ENCODE results near the gene CHST8.

The CHST8 gene

GRCh38 chr19:33664744-33665143 is 43.0 kb downstream of the CHST8 start:
- 100% methylated on average over 2 of the region's 5 CpGs for WGBS (ENCODE audit: insufficient coverage)
- CTCF ChIA-PET, result no interaction called here

GRCh38 chr19:33665776-33666595 is 44.2 kb downstream of the CHST8 start:
- no peak for DNase-seq
- Histone ChIP-seq H3K36me3 (ENCODE audit: control insufficient read depth in 4 of 4, insufficient read depth in 4 of 4, low read length in 3 of 4) (no peaks in the 10 kb centered on the region), H3K27me3 (replicated peaks in 2 of 5; ENCODE audit: control insufficient read depth in 4 of 5, insufficient read depth in 5 of 5, low read length in 4 of 5) (peaks cover 0 to 19% (median 0%) of the 10 kb centered on the region in 5 experiments), H3K4me1 (ENCODE audit: control extremely low read depth in 1 of 4, control insufficient read depth in 4 of 4, insufficient read depth in 4 of 4, low read length in 3 of 4) (no peaks in the 10 kb centered on the region), H3K27ac (ENCODE audit: insufficient read depth in 1 of 2, low read depth in 1 of 2, low read length in 2 of 2, poor library complexity in 1 of 2, severe bottlenecking in 2 of 2) (no peak overlapping the region), H3K9me3 (ENCODE audit: control extremely low read depth in 1 of 5, control insufficient read depth in 4 of 5, insufficient read depth in 2 of 5, low read depth in 1 of 5, low read length in 4 of 5) (no peaks in the 10 kb centered on the region), H3K4me3 (ENCODE audit: control insufficient read depth in 1 of 7, extremely low read depth in 1 of 7, insufficient read depth in 4 of 7, low read depth in 2 of 7, low read length in 6 of 7) (no peak overlapping the region)
- CTCF ChIA-PET, result no interaction called here
- 87% methylated on average over 20 of the region's 22 CpGs for WGBS (ENCODE audit: insufficient coverage)
- POLR2A ChIA-PET, result no interaction called here

More at GRCh38 chr19:33664744-33665143, 43.0 kb downstream of the CHST8 start:
- Histone ChIP-seq H3K9me3 (ENCODE audit: control extremely low read depth in 1 of 5, control insufficient read depth in 4 of 5, insufficient read depth in 2 of 5, low read depth in 1 of 5, low read length in 4 of 5) (no peaks in the 10 kb centered on the region), H3K27ac (ENCODE audit: insufficient read depth in 1 of 2, low read depth in 1 of 2, low read length in 2 of 2, poor library complexity in 1 of 2, severe bottlenecking in 2 of 2) (no peak overlapping the region), H3K4me1 (ENCODE audit: control extremely low read depth in 1 of 4, control insufficient read depth in 4 of 4, insufficient read depth in 4 of 4, low read length in 3 of 4) (no peaks in the 10 kb centered on the region), H3K27me3 (replicated peaks in 2 of 5; ENCODE audit: control insufficient read depth in 4 of 5, insufficient read depth in 5 of 5, low read length in 4 of 5) (peaks cover 0 to 14% (median 2%) of the 10 kb centered on the region in 5 experiments), H3K4me3 (ENCODE audit: control insufficient read depth in 1 of 7, extremely low read depth in 1 of 7, insufficient read depth in 4 of 7, low read depth in 2 of 7, low read length in 6 of 7) (no peak overlapping the region), H3K36me3 (ENCODE audit: control insufficient read depth in 4 of 4, insufficient read depth in 4 of 4, low read length in 3 of 4) (no peaks in the 10 kb centered on the region)
- POLR2A ChIA-PET, result no interaction called here
- no peak for DNase-seq

GRCh38 chr19:33667141-33667650 is 45.4 kb downstream of the CHST8 start:
- Histone ChIP-seq H3K27me3 (replicated peaks in 2 of 5; ENCODE audit: control insufficient read depth in 4 of 5, insufficient read depth in 5 of 5, low read length in 4 of 5) (peaks cover 0 to 23% (median 0%) of the 10 kb centered on the region in 5 experiments), H3K9me3 (ENCODE audit: control extremely low read depth in 1 of 5, control insufficient read depth in 4 of 5, insufficient read depth in 2 of 5, low read depth in 1 of 5, low read length in 4 of 5) (no peaks in the 10 kb centered on the region), H3K4me3 (ENCODE audit: control insufficient read depth in 1 of 7, extremely low read depth in 1 of 7, insufficient read depth in 4 of 7, low read depth in 2 of 7, low read length in 6 of 7) (no peak overlapping the region), H3K27ac (ENCODE audit: insufficient read depth in 1 of 2, low read depth in 1 of 2, low read length in 2 of 2, poor library complexity in 1 of 2, severe bottlenecking in 2 of 2) (no peak overlapping the region), H3K4me1 (ENCODE audit: control extremely low read depth in 1 of 4, control insufficient read depth in 4 of 4, insufficient read depth in 4 of 4, low read length in 3 of 4) (no peaks in the 10 kb centered on the region), H3K36me3 (ENCODE audit: control insufficient read depth in 4 of 4, insufficient read depth in 4 of 4, low read length in 3 of 4) (no peaks in the 10 kb centered on the region)
- no peak for DNase-seq
- WGBS (ENCODE audit: insufficient coverage), result 67% methylated on average over 10 of the region's 15 CpGs
- ChIA-PET POLR2A (no interaction called here), CTCF (no interaction called here)

GRCh38 chr19:33667881-33668280 is 46.1 kb downstream of the CHST8 start:
- ChIA-PET CTCF (no interaction called here), POLR2A (no interaction called here)
- H3K9me3 ChIP-seq (ENCODE audit: control extremely low read depth in 1 of 5, control insufficient read depth in 4 of 5, insufficient read depth in 2 of 5, low read depth in 1 of 5, low read length in 4 of 5), result no peaks in the 10 kb centered on the region
- DNase-seq, result no peak
- no peak overlapping the region for H3K4me3 ChIP-seq (ENCODE audit: control insufficient read depth in 1 of 7, extremely low read depth in 1 of 7, insufficient read depth in 4 of 7, low read depth in 2 of 7, low read length in 6 of 7)
- H3K27me3 ChIP-seq (replicated peaks in 2 of 5; ENCODE audit: control insufficient read depth in 4 of 5, insufficient read depth in 5 of 5, low read length in 4 of 5), result peaks cover 0 to 27% (median 3%) of the 10 kb centered on the region in 5 experiments
- no peaks in the 10 kb centered on the region for H3K36me3 ChIP-seq (ENCODE audit: control insufficient read depth in 4 of 4, insufficient read depth in 4 of 4, low read length in 3 of 4)
- no peak overlapping the region for H3K27ac ChIP-seq (ENCODE audit: insufficient read depth in 1 of 2, low read depth in 1 of 2, low read length in 2 of 2, poor library complexity in 1 of 2, severe bottlenecking in 2 of 2)
- WGBS (ENCODE audit: insufficient coverage), result 95% methylated on average over 13 of the region's 15 CpGs
- no peaks in the 10 kb centered on the region for H3K4me1 ChIP-seq (ENCODE audit: control extremely low read depth in 1 of 4, control insufficient read depth in 4 of 4, insufficient read depth in 4 of 4, low read length in 3 of 4)

GRCh38 chr19:33668968-33669367 is 47.2 kb downstream of the CHST8 start:
- WGBS (ENCODE audit: insufficient coverage), result 92% methylated on average over 8 of the region's 8 CpGs
- H3K27me3 ChIP-seq (replicated peaks in 2 of 5; ENCODE audit: control insufficient read depth in 4 of 5, insufficient read depth in 5 of 5, low read length in 4 of 5), result peaks cover 0 to 27% (median 3%) of the 10 kb centered on the region in 5 experiments
- H3K4me3 ChIP-seq (ENCODE audit: control insufficient read depth in 1 of 7, extremely low read depth in 1 of 7, insufficient read depth in 4 of 7, low read depth in 2 of 7, low read length in 6 of 7), result no peak overlapping the region
- no peak overlapping the region for H3K27ac ChIP-seq (ENCODE audit: insufficient read depth in 1 of 2, low read depth in 1 of 2, low read length in 2 of 2, poor library complexity in 1 of 2, severe bottlenecking in 2 of 2)
- CTCF ChIA-PET, result no interaction called here
- no peaks in the 10 kb centered on the region for H3K9me3 ChIP-seq (ENCODE audit: control extremely low read depth in 1 of 5, control insufficient read depth in 4 of 5, insufficient read depth in 2 of 5, low read depth in 1 of 5, low read length in 4 of 5)
- DNase-seq, result no peak
- POLR2A ChIA-PET, result no interaction called here
- H3K4me1 ChIP-seq (ENCODE audit: control extremely low read depth in 1 of 4, control insufficient read depth in 4 of 4, insufficient read depth in 4 of 4, low read length in 3 of 4), result no peaks in the 10 kb centered on the region
- no peaks in the 10 kb centered on the region for H3K36me3 ChIP-seq (ENCODE audit: control insufficient read depth in 4 of 4, insufficient read depth in 4 of 4, low read length in 3 of 4)

- Histone ChIP-seq H3K36me3 (ENCODE audit: control insufficient read depth in 4 of 4, insufficient read depth in 4 of 4, low read length in 3 of 4) (no peaks in the 10 kb centered on the region), H3K4me3 (ENCODE audit: control insufficient read depth in 1 of 7, extremely low read depth in 1 of 7, insufficient read depth in 4 of 7, low read depth in 2 of 7, low read length in 6 of 7) (no peak overlapping the region), H3K4me1 (ENCODE audit: control extremely low read depth in 1 of 4, control insufficient read depth in 4 of 4, insufficient read depth in 4 of 4, low read length in 3 of 4) (no peaks in the 10 kb centered on the region), H3K9me3 (ENCODE audit: control extremely low read depth in 1 of 5, control insufficient read depth in 4 of 5, insufficient read depth in 2 of 5, low read depth in 1 of 5, low read length in 4 of 5) (no peaks in the 10 kb centered on the region), H3K27ac (ENCODE audit: insufficient read depth in 1 of 2, low read depth in 1 of 2, low read length in 2 of 2, poor library complexity in 1 of 2, severe bottlenecking in 2 of 2) (no peak overlapping the region), H3K27me3 (replicated peaks in 2 of 5; ENCODE audit: control insufficient read depth in 4 of 5, insufficient read depth in 5 of 5, low read length in 4 of 5) (peaks cover 0 to 27% (median 4%) of the 10 kb centered on the region in 5 experiments)
- ChIA-PET POLR2A (no interaction called here), CTCF (no interaction called here)
- DNase-seq, result no peak
- 83% methylated on average over 3 of the region's 5 CpGs for WGBS (ENCODE audit: insufficient coverage)
Observed at GRCh38 chr19:33669376-33669775, 47.6 kb downstream of the CHST8 start.

GRCh38 chr19:33670398-33670797 is 48.6 kb downstream of the CHST8 start:
- H3K4me3 ChIP-seq (ENCODE audit: control insufficient read depth in 1 of 7, extremely low read depth in 1 of 7, insufficient read depth in 4 of 7, low read depth in 2 of 7, low read length in 6 of 7), result no peak overlapping the region
- no peaks in the 10 kb centered on the region for H3K4me1 ChIP-seq (ENCODE audit: control extremely low read depth in 1 of 4, control insufficient read depth in 4 of 4, insufficient read depth in 4 of 4, low read length in 3 of 4)
- DNase-seq, result no peak
- ChIA-PET POLR2A (no interaction called here), CTCF (interaction anchor here (1.2 kb wide), 1 partner anchor 9 kb away, joined by 3 read pairs; no protein-coding TSS in a partner anchor)
- no peaks in the 10 kb centered on the region for H3K9me3 ChIP-seq (ENCODE audit: control extremely low read depth in 1 of 5, control insufficient read depth in 4 of 5, insufficient read depth in 2 of 5, low read depth in 1 of 5, low read length in 4 of 5)
- WGBS (ENCODE audit: insufficient coverage), result 90% methylated on average over 9 of the region's 9 CpGs
- peaks cover 0 to 27% (median 4%) of the 10 kb centered on the region in 5 experiments for H3K27me3 ChIP-seq (replicated peaks in 2 of 5; ENCODE audit: control insufficient read depth in 4 of 5, insufficient read depth in 5 of 5, low read length in 4 of 5)
- H3K36me3 ChIP-seq (ENCODE audit: control insufficient read depth in 4 of 4, insufficient read depth in 4 of 4, low read length in 3 of 4), result no peaks in the 10 kb centered on the region
- no peak overlapping the region for H3K27ac ChIP-seq (ENCODE audit: insufficient read depth in 1 of 2, low read depth in 1 of 2, low read length in 2 of 2, poor library complexity in 1 of 2, severe bottlenecking in 2 of 2)
